Esophagus squamous epithelium (tissue), 4 donors: ENCODE data around the gene BRIP1.

Source experiments
- POLR2A ChIP-seq, 4 donors: fragments of 450-650 bp; IDR thresholded peaks; one replicate each; pipeline ENCODE4 v1.6.1; 2017; ENCODE audit warnings: antibody characterized with exemption in 4 of 4, mild to moderate bottlenecking in 4 of 4, moderate library complexity in 3 of 4
- TF ChIP-seq, protein P1 (sequence below), 6 experiments: fragments of 450-650 bp in 4 of 6; fragments of 200-600 bp in 2 of 6; sonication (generic) in 2 of 6; IDR thresholded peaks; one replicate each; pipeline ENCODE4 v1.5.1; 2016 to 2019; ENCODE audit warnings: antibody characterized with exemption in 6 of 6, mild to moderate bottlenecking in 4 of 6, moderate library complexity in 4 of 6

DNA sequence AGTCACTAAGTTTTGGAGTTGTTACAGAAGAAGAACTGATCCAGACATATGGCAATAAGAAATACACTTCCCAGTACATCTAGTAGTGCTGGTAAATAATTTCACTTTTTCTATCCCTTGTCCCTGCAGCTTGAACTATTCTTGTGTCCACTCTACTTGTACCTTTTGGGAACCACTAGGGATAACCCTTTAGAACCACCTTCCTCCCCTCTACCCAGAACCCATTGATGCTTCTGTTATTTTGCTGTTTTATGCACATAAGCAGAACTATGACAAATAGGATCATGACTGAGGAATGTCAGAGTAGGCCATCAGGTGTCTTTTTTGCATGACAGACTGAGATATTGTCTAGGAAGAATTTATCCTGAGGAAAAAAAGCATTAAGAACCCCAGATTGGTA, 125.1 kb downstream of the BRIP1 start:
- TF ChIP-seq POLR2A (IDR thresholded peaks at IDR 0.05): no peak
- TF ChIP-seq, protein P1, sequence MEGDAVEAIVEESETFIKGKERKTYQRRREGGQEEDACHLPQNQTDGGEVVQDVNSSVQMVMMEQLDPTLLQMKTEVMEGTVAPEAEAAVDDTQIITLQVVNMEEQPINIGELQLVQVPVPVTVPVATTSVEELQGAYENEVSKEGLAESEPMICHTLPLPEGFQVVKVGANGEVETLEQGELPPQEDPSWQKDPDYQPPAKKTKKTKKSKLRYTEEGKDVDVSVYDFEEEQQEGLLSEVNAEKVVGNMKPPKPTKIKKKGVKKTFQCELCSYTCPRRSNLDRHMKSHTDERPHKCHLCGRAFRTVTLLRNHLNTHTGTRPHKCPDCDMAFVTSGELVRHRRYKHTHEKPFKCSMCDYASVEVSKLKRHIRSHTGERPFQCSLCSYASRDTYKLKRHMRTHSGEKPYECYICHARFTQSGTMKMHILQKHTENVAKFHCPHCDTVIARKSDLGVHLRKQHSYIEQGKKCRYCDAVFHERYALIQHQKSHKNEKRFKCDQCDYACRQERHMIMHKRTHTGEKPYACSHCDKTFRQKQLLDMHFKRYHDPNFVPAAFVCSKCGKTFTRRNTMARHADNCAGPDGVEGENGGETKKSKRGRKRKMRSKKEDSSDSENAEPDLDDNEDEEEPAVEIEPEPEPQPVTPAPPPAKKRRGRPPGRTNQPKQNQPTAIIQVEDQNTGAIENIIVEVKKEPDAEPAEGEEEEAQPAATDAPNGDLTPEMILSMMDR (IDR thresholded peaks at IDR 0.05): no peak
